ENCODE data around the gene MATN3.

GRCh38 chr2:20054119-20054518, 41.7 kb upstream of the MATN3 start:
- TF ChIP-seq ZNF629 (CRISPR knock-in tag; conservative IDR thresholded peaks at IDR 0.05) (no peak), DNMT1 (CRISPR knock-in tag; IDR thresholded peaks at IDR 0.05) (no peak), MATR3 (CRISPR knock-in tag; IDR thresholded peaks at IDR 0.05) (no peak), AHDC1 (CRISPR knock-in tag; IDR thresholded peaks at IDR 0.05; ENCODE audit: borderline replicate concordance) (no peak), ATM (IDR thresholded peaks at IDR 0.05; ENCODE audit: borderline replicate concordance) (no peak), ZNF550 (CRISPR knock-in tag; IDR thresholded peaks at IDR 0.05; ENCODE audit: borderline replicate concordance) (no peak), CTCF (CRISPR knock-in tag; IDR thresholded peaks at IDR 0.05) (no peak), CEBPZ (IDR thresholded peaks at IDR 0.05; ENCODE audit: low read length) (no peak), HOXD1 (CRISPR knock-in tag; IDR thresholded peaks at IDR 0.05) (no peak)

All from HepG2 (cell line).